ENCODE results near the gene SDSL. TPM values are rescaled to one million over a fixed set of nuclear protein-coding genes. Genes with fewer than 3 reads are reported as not detected.

SDSL gene
- total and polyA plus RNA-seq, 5 donors, result 4.2 to 9.5 (median 6.3) TPM

DNA sequence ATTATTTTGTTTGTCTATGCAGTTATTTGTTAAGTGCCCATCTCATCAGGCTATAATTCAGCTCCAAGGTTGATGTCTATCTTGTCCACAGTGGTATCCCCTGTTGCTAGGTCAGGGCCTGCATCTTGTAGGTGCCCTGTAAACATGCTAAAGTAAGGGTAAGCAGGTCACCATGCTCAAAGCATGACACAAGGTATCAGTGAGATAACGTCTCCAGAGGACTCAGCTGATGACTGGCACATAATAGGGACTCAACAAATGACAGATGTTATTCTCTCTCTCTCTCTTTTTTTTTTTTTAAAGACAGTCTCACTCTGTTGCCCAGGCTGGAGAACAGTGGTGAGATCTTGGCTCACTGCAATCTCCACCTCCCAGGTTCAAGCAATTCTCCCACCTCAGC, 2.3 kb downstream of the SDSL start:
- intact Hi-C loops (cut with DNase I), result loop anchor here (5.0 to 10.0 kb wide), 3 partner anchors 110 to 230 kb away; no protein-coding TSS in a partner anchor
- H3K27me3 ChIP-seq (ENCODE audit: control insufficient read depth, insufficient read depth), result no peaks in the 10 kb centered on the region
- H3K4me3 ChIP-seq (ENCODE audit: low read length), result no peak overlapping the region
- no peak for ATAC-seq
- WGBS, result 89% methylated on average over 1 of the region's 1 CpG
- no peaks in the 10 kb centered on the region for H3K4me1 ChIP-seq (ENCODE audit: control insufficient read depth, insufficient read depth, low read length)
- H3K27ac ChIP-seq (ENCODE audit: low read length), result no peak overlapping the region
- DNase-seq, result no peak
- H3K9me3 ChIP-seq (ENCODE audit: control insufficient read depth, low read length), result no peaks in the 10 kb centered on the region

DNA sequence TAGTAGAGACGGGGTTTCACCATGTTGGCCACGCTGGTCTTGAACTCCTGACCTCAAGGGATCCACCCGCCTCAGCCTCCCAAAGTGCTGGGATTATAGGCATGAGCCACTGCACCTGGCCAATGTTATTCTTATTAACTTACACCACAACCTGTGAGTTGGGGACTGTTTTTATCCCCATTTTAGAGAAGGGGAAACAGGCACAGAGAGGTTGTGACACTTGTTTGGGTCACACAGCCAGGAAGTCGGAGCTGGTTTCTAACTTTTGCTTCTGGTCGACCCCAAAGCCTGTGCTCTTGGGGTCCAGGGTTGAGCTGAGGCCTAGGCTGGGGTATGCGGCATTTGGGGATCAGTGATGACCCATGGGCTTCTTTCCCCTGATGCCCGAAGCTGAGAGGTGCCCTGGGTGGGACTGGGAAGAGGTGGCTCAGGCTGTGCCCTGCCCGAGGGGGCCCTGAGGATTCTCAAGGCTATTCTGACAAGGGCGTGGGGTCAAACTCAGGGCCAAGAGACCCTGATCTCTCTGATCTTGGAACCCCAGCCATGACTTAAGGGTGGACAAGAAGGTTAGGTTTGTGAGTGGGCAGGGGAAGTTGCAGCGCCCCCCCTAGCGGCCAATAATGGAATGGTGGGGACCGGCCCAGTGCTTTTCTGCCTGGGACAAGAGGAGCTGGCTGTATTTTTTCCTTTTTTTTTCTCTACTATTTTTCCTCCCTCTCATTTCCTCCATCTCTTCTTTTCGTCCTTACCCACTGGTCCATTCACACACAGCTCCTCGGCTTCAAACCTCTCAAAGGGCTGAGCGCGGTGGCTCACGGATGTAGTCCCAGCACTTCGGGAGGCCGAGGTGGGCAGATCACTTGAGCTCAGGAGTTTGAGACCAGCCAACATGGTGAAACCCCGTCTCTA, 3.0 kb downstream of the SDSL start:
- peak in 1 of 2 donors; percentile 46 for ATAC-seq
- no peak overlapping the region for H3K4me3 ChIP-seq (ENCODE audit: low read length)
- DNase-seq, result peak in 2 of 3 donors; percentile 80 to 84
- no peaks in the 10 kb centered on the region for H3K9me3 ChIP-seq (ENCODE audit: control insufficient read depth, low read length)
- no peak overlapping the region for H3K27ac ChIP-seq (ENCODE audit: low read length)
- intact Hi-C loops (cut with DNase I), result loop anchor here (5.0 to 10.0 kb wide), 3 partner anchors 110 to 230 kb away; no protein-coding TSS in a partner anchor
- WGBS, result 56% methylated on average over 20 of the region's 20 CpGs
- no peaks in the 10 kb centered on the region for H3K27me3 ChIP-seq (ENCODE audit: control insufficient read depth, insufficient read depth)
- H3K4me1 ChIP-seq (ENCODE audit: control insufficient read depth, insufficient read depth, low read length), result no peaks in the 10 kb centered on the region

DNA sequence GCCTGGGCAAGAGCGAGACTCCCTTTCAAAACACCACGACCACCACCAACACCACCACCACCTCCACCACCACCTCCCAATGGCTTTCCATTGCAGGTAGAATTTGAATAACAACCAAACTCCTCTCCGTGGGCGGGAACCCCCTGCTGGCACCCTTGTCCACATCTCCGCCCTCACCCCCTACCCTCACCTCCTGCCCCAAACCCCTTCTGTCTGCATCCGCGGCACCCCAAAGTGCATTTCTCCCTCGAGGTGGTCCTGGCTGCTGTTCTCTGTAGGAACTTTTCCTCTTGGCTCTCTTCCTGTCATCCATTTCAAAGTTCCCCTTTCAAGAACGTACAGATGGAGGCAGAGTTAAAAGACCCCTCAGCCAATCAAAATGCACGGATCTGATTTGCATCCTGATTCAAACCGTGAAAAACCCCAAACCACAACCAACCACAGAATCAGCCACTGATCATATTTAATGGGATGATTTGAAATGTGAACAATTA, 3.8 kb downstream of the SDSL start:
- H3K27ac ChIP-seq (ENCODE audit: low read length), result no peak overlapping the region
- no peak overlapping the region for H3K4me3 ChIP-seq (ENCODE audit: low read length)
- DNase-seq, result no peak
- no peaks in the 10 kb centered on the region for H3K9me3 ChIP-seq (ENCODE audit: control insufficient read depth, low read length)
- no peaks in the 10 kb centered on the region for H3K27me3 ChIP-seq (ENCODE audit: control insufficient read depth, insufficient read depth)
- 35% methylated on average over 11 of the region's 11 CpGs for WGBS
- ATAC-seq, result no peak
- intact Hi-C loops (cut with DNase I), result loop anchor here (5.0 to 10.0 kb wide), 3 partner anchors 111 to 231 kb away; no protein-coding TSS in a partner anchor
- no peaks in the 10 kb centered on the region for H3K4me1 ChIP-seq (ENCODE audit: control insufficient read depth, insufficient read depth, low read length)

DNA sequence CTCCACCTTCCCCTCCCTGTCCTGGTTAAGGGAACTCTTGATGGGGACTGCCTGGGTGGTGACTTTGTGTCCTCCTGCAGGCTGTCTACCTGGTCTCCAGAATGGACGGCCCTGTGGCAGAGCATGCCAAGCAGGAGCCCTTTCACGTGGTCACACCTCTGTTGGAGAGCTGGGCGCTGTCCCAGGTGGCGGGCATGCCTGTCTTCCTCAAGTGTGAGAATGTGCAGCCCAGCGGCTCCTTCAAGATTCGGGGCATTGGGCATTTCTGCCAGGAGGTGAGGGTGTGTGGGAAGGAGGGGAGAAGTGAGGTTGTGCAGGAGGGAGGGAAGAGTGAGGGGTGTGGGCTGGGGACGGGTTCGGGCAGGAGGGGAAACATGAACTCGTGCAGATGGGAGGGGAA, 5.7 kb downstream of the SDSL start:
- DNase-seq (no peak), ATAC-seq (no peak)
- Histone ChIP-seq H3K4me3 (ENCODE audit: low read length) (no peak overlapping the region), H3K27ac (ENCODE audit: low read length) (no peak overlapping the region), H3K4me1 (ENCODE audit: control insufficient read depth, insufficient read depth, low read length) (no peaks in the 10 kb centered on the region), H3K27me3 (ENCODE audit: control insufficient read depth, insufficient read depth) (no peaks in the 10 kb centered on the region), H3K9me3 (ENCODE audit: control insufficient read depth, low read length) (no peaks in the 10 kb centered on the region)
- intact Hi-C loops (cut with DNase I), result loop anchor here (5.0 to 10.0 kb wide), 3 partner anchors 113 to 233 kb away; no protein-coding TSS in a partner anchor
- WGBS, result 65% methylated on average over 9 of the region's 9 CpGs

DNA sequence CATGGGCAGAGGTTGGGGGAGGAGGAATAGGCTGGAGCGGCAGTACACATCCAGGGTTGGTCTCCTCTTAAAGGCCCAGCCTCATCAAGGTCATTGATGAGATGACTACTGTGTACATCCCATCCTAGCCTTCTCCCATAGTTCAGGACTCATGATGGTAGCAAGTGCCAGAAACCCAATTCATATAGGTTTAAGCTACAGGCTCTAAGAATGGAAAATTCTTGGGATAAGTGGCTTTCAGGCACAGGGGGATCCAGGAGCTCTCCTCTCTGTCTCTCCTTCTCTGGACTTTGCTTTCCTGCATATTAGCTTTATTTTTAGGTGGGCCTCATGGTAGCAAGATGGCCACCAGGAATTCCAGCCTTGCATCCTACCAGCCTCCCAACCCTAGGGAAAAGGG, 6.3 kb downstream of the SDSL start:
- Histone ChIP-seq H3K4me3 (ENCODE audit: low read length) (no peak overlapping the region), H3K27me3 (ENCODE audit: control insufficient read depth, insufficient read depth) (no peaks in the 10 kb centered on the region), H3K4me1 (ENCODE audit: control insufficient read depth, insufficient read depth, low read length) (no peaks in the 10 kb centered on the region), H3K9me3 (ENCODE audit: control insufficient read depth, low read length) (no peaks in the 10 kb centered on the region), H3K27ac (ENCODE audit: low read length) (no peak overlapping the region)
- 76% methylated on average over 1 of the region's 1 CpG for WGBS
- DNase-seq (no peak), ATAC-seq (no peak)
- intact Hi-C loops (cut with DNase I), result loop anchor here (5.0 to 10.0 kb wide), 3 partner anchors 114 to 234 kb away; no protein-coding TSS in a partner anchor

DNA sequence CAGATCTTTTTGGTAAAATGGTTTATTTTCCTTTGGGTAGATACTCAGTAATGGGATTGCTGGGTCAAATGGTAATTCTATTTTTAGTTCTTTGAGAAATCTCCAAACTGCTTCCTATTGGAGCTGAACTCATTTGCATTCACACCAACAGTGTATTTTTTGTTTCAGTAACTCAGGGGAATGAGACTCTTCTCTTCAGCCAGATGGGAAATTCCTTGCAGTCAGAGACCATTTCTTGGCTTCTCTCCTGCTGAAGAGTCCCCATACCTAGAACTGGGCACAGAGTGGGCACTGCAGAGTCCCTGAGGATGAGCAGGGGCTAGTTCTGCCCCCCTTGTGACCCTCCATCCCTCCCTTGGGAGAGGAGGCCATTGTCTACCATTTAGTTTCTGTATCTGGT, 10.8 kb downstream of the SDSL start:
- Histone ChIP-seq H3K4me3 (ENCODE audit: low read length) (no peak overlapping the region), H3K9me3 (ENCODE audit: control insufficient read depth, low read length) (no peaks in the 10 kb centered on the region), H3K4me1 (ENCODE audit: control insufficient read depth, insufficient read depth, low read length) (no peaks in the 10 kb centered on the region), H3K27ac (ENCODE audit: low read length) (no peak overlapping the region), H3K27me3 (ENCODE audit: control insufficient read depth, insufficient read depth) (no peaks in the 10 kb centered on the region)
- DNase-seq, result no peak
- intact Hi-C loops (cut with DNase I), result no loop called here
- ATAC-seq, result no peak

DNA sequence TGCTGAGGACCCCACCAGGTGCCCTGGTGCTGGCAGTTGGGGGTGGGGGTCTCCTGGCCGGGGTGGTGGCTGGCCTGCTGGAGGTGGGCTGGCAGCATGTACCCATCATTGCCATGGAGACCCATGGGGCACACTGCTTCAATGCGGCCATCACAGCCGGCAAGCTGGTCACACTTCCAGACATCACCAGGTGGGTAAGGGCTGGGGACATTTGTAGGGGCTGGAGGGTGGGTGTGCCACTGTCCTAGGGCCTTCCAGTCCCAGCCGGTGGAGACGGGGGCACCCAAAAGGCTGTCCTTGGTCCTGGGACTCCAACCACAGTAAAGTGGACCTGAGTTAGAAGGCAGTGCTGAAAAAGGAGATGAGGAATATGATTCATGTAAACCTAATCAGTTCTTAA, 13.2 kb downstream of the SDSL start:
- DNase-seq (no peak), ATAC-seq (no peak)
- H3K27ac ChIP-seq (ENCODE audit: low read length), result no peak overlapping the region
- intact Hi-C loops (cut with DNase I), result no loop called here
- no peaks in the 10 kb centered on the region for H3K9me3 ChIP-seq (ENCODE audit: control insufficient read depth, low read length)
- H3K27me3 ChIP-seq (ENCODE audit: control insufficient read depth, insufficient read depth), result no peaks in the 10 kb centered on the region
- 81% methylated on average over 5 of the region's 5 CpGs for WGBS
- no peaks in the 10 kb centered on the region for H3K4me1 ChIP-seq (ENCODE audit: control insufficient read depth, insufficient read depth, low read length)
- H3K4me3 ChIP-seq (ENCODE audit: low read length), result no peak overlapping the region

DNA sequence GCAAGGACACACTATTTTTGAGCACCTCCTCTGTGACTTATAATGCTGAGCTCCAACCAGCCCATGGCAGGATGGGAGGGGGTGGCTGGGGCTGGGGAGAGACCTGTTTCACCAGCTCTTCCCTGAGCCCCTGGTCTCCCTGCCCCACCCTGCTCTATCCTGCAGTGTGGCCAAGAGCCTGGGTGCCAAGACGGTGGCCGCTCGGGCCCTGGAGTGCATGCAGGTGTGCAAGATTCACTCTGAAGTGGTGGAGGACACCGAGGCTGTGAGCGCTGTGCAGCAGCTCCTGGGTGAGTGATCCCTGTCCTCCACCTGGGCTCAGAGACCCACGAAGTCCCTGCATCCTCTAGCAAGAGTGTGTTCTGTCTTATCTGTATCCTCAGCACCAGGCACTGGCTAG, 14.4 kb downstream of the SDSL start:
- intact Hi-C loops (cut with DNase I), result no loop called here
- ATAC-seq, result peak in 1 of 2 donors; percentile 16
- H3K9me3 ChIP-seq (ENCODE audit: control insufficient read depth, low read length), result no peaks in the 10 kb centered on the region
- H3K4me3 ChIP-seq (ENCODE audit: low read length), result no peak overlapping the region
- H3K4me1 ChIP-seq (ENCODE audit: control insufficient read depth, insufficient read depth, low read length), result no peaks in the 10 kb centered on the region
- DNase-seq, result no peak
- H3K27ac ChIP-seq (ENCODE audit: low read length), result no peak overlapping the region
- H3K27me3 ChIP-seq (ENCODE audit: control insufficient read depth, insufficient read depth), result no peaks in the 10 kb centered on the region
- 84% methylated on average over 6 of the region's 6 CpGs for WGBS

DNA sequence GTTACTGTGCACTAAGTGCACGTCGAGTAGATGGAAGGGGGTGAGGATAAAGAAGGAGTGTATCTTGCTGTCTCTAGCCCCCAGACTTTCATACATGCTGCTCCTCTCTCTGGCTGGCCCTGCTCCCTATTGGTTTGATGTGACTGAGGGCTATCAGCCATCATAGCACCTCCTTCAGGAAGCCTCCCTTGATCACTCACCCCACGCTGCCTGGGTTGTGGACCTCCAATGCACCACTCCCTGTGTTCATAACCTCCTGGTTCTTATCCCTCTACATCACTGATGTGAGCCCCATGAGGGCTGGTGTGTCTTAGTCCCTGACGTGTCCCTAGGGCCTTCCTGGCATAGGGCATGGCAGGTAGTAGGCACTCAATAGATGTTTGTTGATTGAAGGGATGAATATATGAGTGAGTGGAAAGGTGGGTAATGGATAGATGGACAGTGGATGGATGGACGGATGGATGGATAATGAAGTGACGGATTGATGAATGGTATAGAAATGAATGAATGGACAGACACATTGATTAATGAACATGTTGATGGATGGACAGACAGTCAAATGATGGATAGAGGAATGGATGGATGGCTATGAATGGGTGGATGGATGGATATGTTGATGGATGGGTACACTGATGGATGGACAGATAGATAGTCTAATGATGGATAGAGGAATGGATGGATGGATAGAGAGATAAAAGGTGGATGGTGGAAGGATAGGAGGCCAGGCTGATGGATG, 15.0 kb downstream of the SDSL start:
- no peak overlapping the region for H3K4me3 ChIP-seq (ENCODE audit: low read length)
- no peaks in the 10 kb centered on the region for H3K9me3 ChIP-seq (ENCODE audit: control insufficient read depth, low read length)
- H3K27me3 ChIP-seq (ENCODE audit: control insufficient read depth, insufficient read depth), result no peaks in the 10 kb centered on the region
- H3K27ac ChIP-seq (ENCODE audit: low read length), result no peak overlapping the region
- H3K4me1 ChIP-seq (ENCODE audit: control insufficient read depth, insufficient read depth, low read length), result no peaks in the 10 kb centered on the region
- 76% methylated on average over 6 of the region's 6 CpGs for WGBS
- DNase-seq (no peak), ATAC-seq (no peak)
- intact Hi-C loops (cut with DNase I), result no loop called here

DNA sequence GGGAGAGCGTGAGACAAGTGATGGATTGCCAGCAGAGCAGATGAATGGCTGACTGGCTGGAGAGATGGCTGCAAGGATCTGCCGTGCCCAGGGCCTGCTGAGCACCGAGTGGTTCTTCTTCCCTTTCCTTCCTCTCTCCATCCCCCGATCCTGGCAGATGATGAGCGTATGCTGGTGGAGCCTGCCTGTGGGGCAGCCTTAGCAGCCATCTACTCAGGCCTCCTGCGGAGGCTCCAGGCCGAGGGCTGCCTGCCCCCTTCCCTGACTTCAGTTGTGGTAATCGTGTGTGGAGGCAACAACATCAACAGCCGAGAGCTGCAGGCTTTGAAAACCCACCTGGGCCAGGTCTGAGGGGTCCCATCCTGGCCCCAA, 15.5 kb downstream of the SDSL start:
- no peak overlapping the region for H3K4me3 ChIP-seq (ENCODE audit: low read length)
- no peak overlapping the region for H3K27ac ChIP-seq (ENCODE audit: low read length)
- H3K9me3 ChIP-seq (ENCODE audit: control insufficient read depth, low read length), result no peaks in the 10 kb centered on the region
- WGBS, result 45% methylated on average over 9 of the region's 9 CpGs
- no peaks in the 10 kb centered on the region for H3K4me1 ChIP-seq (ENCODE audit: control insufficient read depth, insufficient read depth, low read length)
- no peaks in the 10 kb centered on the region for H3K27me3 ChIP-seq (ENCODE audit: control insufficient read depth, insufficient read depth)
- ATAC-seq, result no peak
- intact Hi-C loops (cut with DNase I), result no loop called here
- DNase-seq, result no peak
